ENCODE measurements around the gene SLC16A12.
"Not testable (repeated sequence)": the region's sequence is repeated elsewhere in the genome, so short reads cannot be mapped to it uniquely, and the experiment has no call there.

The SLC16A12 gene

DNA sequence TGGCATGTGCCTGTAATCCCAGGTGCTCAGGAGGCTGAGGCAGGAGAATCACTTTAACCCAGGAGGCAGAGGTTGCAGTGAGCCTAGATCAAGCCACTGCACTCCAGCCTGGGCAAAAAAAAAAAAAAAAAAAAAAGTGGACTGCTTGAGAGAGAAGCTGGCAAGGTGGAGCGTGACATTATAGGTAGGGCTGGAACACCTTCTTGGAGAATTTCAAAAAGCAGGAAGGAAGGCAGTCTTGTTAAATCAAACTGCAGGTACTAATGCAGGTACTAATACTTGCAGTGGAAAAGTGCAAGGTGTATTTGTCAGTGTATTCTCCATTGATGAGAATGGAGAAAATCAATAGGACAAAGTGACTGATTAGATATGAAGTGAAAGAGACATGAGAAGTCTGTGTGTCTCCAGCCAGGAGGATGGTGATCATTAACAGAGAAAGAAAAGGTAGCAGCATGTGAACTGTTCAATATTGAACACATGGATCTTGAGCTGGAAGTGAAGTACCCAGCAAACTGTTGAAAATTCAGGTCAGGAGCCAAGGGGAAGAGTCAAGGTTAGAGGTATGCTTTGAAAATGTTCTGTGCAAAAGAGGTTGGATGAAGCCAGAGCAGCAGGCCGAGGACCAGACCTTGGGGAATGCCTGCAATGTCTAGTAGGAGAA lies 12.6 kb upstream of the SLC16A12 start:
- no peak for DNase-seq

DNA sequence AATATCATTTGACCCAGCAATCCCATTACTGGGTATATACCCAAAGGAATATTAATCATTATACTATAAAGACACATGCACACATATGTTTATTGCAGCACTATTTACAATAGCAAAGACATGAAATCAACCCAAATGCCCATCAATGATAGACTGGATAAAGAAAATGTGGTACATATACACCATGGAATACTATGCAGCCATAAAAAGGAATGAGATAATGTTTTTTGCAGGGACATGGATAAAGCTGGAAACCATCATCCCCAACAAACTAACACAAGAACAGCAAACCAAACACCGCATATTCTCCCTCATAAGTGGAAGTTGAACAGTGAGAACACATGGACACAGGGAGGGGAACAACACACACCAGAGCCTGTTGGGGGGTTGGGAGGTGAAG lies 11.3 kb upstream of the SLC16A12 start:
- not testable (repeated sequence) for DNase-seq

GRCh38 chr10:89543841-89544240 lies 8.4 kb upstream of the SLC16A12 start:
- no peak for DNase-seq

- DNase-seq: no peak
Measured at GRCh38 chr10:89540420-89540949, 5.1 kb upstream of the SLC16A12 start.

DNA sequence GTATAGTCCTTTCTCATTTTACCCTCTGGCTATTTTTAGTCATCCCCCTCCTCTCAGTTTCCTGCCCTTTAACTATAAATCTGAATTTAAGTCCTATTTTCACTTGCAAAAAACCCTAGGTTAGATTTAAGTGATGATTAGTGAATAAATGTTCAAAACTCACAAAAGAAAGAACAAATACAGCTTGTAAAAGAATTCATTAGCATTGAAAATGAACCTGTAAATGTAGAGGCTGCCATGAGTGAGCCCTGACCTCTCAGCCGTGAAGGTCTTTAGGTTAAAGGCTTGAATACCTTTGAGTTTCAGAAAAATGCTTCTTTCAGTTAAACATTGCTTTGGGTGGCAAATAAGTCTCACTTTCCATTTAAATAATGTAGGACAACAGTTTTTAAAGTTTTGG lies 2.0 kb upstream of the SLC16A12 start:
- DNase-seq: no peak

DNA sequence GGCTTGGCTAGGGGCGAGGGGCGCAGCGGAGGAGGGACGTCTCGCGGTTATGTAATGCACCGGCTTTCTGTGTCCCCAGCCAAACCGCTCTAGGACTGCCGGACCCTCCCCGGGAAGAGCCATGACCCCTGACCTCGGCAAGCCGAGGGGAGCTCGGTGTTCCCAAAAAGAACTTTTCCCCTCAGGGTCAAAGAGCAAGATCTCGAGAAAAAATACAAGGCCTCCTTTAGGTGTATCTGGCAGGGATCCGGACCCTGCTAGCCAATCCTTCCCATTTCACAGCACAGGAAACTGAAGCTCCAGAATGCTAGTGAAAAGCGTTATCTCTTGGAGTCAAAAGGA lies 590 bp upstream of the SLC16A12 start:
- no peak for DNase-seq

- DNase-seq: no peak
Measured at GRCh38 chr10:89534826-89535166, 598 bp downstream of the SLC16A12 start.

GRCh38 chr10:89532476-89532875 lies 2.9 kb downstream of the SLC16A12 start:
- no peak for DNase-seq

DNA sequence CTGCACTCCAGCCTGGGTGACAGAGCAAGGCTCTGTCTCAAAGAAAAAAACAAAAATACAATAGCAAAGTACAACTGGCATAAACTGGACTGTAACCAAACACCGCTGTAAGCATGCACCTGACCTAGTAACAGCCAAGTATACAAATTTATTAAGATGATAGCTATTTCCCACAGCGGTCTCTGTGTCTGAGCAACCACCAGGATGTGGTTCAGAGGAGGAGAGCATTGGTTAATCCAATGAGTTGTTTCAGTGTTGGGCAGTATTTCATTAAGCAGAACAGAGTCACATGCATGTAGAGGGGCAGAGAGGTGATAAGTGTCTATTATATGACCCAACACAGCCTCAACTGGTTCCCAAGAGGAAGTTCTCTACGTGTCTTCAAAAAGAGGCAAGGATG lies 4.0 kb downstream of the SLC16A12 start:
- no peak for DNase-seq

- not testable (repeated sequence) for DNase-seq
Measured at GRCh38 chr10:89529711-89530110, 5.7 kb downstream of the SLC16A12 start.

- DNase-seq: no peak
Measured at GRCh38 chr10:89526358-89526757, 9.0 kb downstream of the SLC16A12 start.

GRCh38 chr10:89525556-89525955 lies 9.8 kb downstream of the SLC16A12 start:
- no peak for DNase-seq

DNA sequence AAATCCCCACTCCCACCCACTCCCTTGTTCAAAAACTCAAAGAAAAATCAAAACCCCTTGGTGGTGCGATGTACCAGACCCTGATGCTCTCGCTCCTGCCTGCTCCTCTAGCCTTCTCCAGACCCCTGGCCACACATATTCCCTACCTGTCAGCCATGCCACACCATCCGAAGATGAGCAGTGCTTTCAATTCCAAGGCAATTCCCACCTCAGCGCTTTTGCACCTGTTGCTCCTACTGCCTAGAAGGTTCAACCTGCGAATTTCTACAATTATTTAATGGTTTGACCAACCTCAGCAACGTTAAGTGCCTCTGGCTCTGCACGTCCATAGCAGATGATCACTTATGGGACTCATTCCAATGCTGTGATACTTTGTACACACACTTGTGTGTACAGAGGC lies 11.1 kb downstream of the SLC16A12 start:
- DNase-seq: no peak

GRCh38 chr10:89523274-89523673 lies 12.1 kb downstream of the SLC16A12 start:
- no peak for DNase-seq

GRCh38 chr10:89522463-89522862 lies 12.9 kb downstream of the SLC16A12 start:
- no peak for DNase-seq

- no peak for DNase-seq
Measured at GRCh38 chr10:89521368-89521767, 14.0 kb downstream of the SLC16A12 start.

DNA sequence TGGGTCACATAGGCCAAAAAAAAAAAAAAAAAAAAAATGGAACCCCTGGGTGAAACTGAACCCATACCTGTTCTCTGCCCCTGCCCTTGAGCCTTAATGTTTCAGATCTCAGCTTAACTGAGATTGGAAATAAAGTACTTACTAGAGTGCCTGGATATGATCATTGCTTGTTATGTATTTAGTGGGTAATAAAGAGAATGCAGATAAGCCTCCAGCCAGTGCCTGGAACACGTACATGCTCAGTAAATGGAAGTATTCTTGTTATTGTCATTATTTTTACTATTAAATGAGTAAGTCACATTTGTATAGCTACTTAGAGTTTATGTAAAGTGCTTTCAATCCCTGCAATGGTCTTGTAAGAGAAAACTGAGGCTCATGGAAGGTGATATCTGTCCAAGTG lies 14.7 kb downstream of the SLC16A12 start:
- DNase-seq: no peak

- DNase-seq: no peak
Measured at GRCh38 chr10:89518876-89519842, 16.2 kb downstream of the SLC16A12 start.

DNA sequence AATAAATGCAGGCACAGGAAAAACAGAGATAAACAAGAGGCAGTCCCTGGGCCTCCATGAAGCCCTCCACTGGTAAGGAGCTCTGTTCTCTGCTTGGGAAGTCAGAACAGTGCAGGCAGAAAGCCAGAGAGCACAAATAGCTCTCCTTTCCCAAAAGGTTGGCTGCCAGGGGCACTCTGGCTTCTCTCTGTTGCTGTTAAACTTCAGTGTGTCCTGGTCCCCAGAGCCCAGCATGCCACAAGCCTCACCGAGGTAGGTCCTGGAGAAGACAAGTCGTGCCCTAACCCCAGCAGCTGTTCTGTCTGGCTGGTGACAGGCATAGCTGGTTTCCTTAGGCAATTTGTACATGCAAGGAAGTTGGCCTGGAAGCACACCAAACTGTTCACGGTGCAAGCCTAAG lies 17.3 kb downstream of the SLC16A12 start:
- DNase-seq: no peak

- DNase-seq: no peak
Measured at GRCh38 chr10:89516149-89516832, 19.1 kb downstream of the SLC16A12 start.

GRCh38 chr10:89515031-89515841 lies 20.2 kb downstream of the SLC16A12 start:
- DNase-seq: no peak

GRCh38 chr10:89513206-89513605 lies 22.2 kb downstream of the SLC16A12 start:
- no peak for DNase-seq
